Measurements from ENCODE around the gene PLOD2. TPM values are rescaled to one million over a fixed set of nuclear protein-coding genes. Genes with fewer than 3 reads are reported as not detected.

PLOD2 gene
- total RNA-seq, 6 experiments from 2014 or later, result 22.7 to 196 (median 57.6) TPM

GRCh38 chr3:146100180-146100579 lies 60.8 kb downstream of the PLOD2 start:
- H3K4me1 ChIP-seq, result peaks cover 0 to 9% (median 4%) of the 10 kb centered on the region in 4 donors
- ATAC-seq (peak; percentile 45 to 71 (median 56)), DNase-seq (no peak)
- no peak for TF ChIP-seq CTCF (IDR thresholded peaks at IDR 0.05)
- TF ChIP-seq POLR2A (IDR thresholded peaks at IDR 0.05), result no peak
- H3K27ac ChIP-seq, result no peak overlapping the region
- no peaks in the 10 kb centered on the region for H3K27me3 ChIP-seq
- intact Hi-C loops (cut with DNase I), result no loop called here
- peaks cover 0 to 2% (median 0%) of the 10 kb centered on the region in 4 donors for H3K36me3 ChIP-seq
- WGBS (ENCODE audit: insufficient coverage, low coverage, low lambda C conversion rate, missing lambda C conversion rate), result 28% methylated on average over 2 of the region's 2 CpGs
- no peak overlapping the region for H3K4me3 ChIP-seq
- H3K9me3 ChIP-seq, result no peaks in the 10 kb centered on the region

GRCh38 chr3:146099316-146099715 lies 61.7 kb downstream of the PLOD2 start:
- intact Hi-C loops (cut with DNase I), result no loop called here
- no peak overlapping the region for H3K27ac ChIP-seq
- peaks cover 0 to 9% (median 4%) of the 10 kb centered on the region in 4 donors for H3K4me1 ChIP-seq
- H3K36me3 ChIP-seq, result peaks cover 0 to 2% (median 0%) of the 10 kb centered on the region in 4 donors
- WGBS (ENCODE audit: insufficient coverage, low coverage, low lambda C conversion rate, missing lambda C conversion rate), result 83% methylated on average over 8 of the region's 9 CpGs
- no peaks in the 10 kb centered on the region for H3K27me3 ChIP-seq
- DNase-seq (no peak), ATAC-seq (no peak)
- TF ChIP-seq POLR2A (IDR thresholded peaks at IDR 0.05), result no peak
- no peak for TF ChIP-seq CTCF (IDR thresholded peaks at IDR 0.05)
- no peak overlapping the region for H3K4me3 ChIP-seq
- no peaks in the 10 kb centered on the region for H3K9me3 ChIP-seq

- intact Hi-C loops (cut with DNase I), result no loop called here
- TF ChIP-seq CTCF (IDR thresholded peaks at IDR 0.05) (no peak), POLR2A (IDR thresholded peaks at IDR 0.05) (no peak)
- Histone ChIP-seq H3K27me3 (no peaks in the 10 kb centered on the region), H3K36me3 (no peaks in the 10 kb centered on the region), H3K9me3 (no peaks in the 10 kb centered on the region), H3K27ac (peak overlapping the region; percentile 72 to 76 (median 75)), H3K4me3 (no peak overlapping the region), H3K4me1 (peaks cover 0 to 26% (median 7%) of the 10 kb centered on the region in 4 donors)
- DNase-seq, result peak in 1 of 3 donors; percentile 27
- ATAC-seq, result peak; percentile 72 to 92 (median 83)
- WGBS (ENCODE audit: insufficient coverage, low coverage, low lambda C conversion rate, missing lambda C conversion rate), result 10% methylated on average over 2 of the region's 2 CpGs
Measured at GRCh38 chr3:146093896-146094295, 67.1 kb downstream of the PLOD2 start.

DNA sequence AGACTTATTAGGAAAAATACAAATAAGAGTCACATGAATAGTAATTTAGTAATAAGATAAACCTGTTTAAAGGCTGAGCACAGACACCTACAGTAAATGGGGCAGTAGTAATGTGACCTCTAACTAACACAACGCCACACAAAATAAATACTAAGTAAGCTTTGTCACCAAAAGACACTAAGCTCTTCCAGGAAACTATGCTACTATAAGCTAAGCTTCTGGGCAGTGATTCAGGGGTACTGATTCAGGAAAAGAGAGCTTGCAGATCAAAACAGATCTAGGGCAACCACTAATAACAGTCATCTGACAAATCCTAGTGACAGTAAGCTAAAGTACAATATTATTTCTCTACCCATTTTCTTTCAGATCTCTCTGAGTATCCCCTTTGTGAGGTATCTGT lies 68.8 kb downstream of the PLOD2 start:
- H3K36me3 ChIP-seq, result no peaks in the 10 kb centered on the region
- no peaks in the 10 kb centered on the region for H3K27me3 ChIP-seq
- H3K27ac ChIP-seq, result peak overlapping the region; percentile 72 to 76 (median 75)
- TF ChIP-seq CTCF (IDR thresholded peaks at IDR 0.05) (no peak), POLR2A (IDR thresholded peaks at IDR 0.05) (no peak)
- ATAC-seq (peak; percentile 82 to 90 (median 88)), DNase-seq (no peak)
- intact Hi-C loops (cut with DNase I), result no loop called here
- WGBS (ENCODE audit: insufficient coverage, low coverage, low lambda C conversion rate, missing lambda C conversion rate), result 0% methylated on average over 1 of the region's 1 CpG
- H3K9me3 ChIP-seq, result no peaks in the 10 kb centered on the region
- no peak overlapping the region for H3K4me3 ChIP-seq
- peaks cover 0 to 26% (median 7%) of the 10 kb centered on the region in 4 donors for H3K4me1 ChIP-seq
